Measurements from ENCODE around the gene ENTHD1. TPM values are rescaled to one million over a fixed set of nuclear protein-coding genes. Genes with fewer than 3 reads are reported as not detected.

ENTHD1 gene
- total and polyA plus RNA-seq, 2 of the 4 experiments (the other 2 are of a cell fraction) = not detected

DNA sequence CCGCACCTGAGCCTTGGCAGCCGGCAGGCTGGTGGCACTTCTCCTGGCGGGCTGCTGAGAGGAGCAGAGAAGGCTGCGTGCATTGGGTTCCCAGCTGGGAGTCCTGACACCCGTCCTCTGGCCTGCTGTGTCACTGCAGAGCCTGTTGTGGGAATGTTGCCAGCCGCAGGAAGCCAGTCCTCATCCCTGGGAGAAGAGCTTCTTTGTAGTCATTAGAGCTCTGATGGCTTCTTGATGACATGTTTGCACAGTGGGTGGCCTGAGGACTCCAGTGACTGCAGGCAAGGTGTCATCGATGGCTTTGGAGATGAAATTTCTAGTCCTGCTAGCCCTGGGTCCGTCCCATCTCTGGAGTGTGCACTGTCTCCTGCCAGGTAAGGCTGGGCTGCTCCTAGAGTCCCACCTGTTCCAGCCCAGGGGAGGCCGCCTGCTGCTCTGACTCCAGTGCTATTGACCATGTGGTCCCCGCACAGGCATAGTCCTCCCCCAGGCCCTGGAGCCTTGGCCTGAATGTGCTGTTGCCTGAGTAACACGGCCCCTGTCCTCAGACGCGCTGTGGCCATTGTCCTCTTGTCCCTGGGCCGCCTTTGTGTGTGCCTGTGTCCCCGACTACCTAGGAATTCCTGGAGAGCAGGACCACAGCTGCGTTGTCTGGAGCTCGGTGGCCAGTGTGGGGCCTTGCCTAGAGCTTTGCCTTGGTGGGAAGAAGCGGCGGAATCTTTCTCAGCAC lies 193.8 kb downstream of the ENTHD1 start:
- CTCF ChIA-PET = no interaction called here
- 68% methylated on average over 16 of the region's 19 CpGs; no CpG with 5 or more reads in 1 of the 2 experiments for WGBS, 2 experiments (ENCODE audit: extremely low coverage in 2 of 2, insufficient read length in 1 of 2)
- H2BK5ac ChIP-seq (ENCODE audit: low read depth, low read length, poor library complexity, severe bottlenecking) = no peak overlapping the region
- no peak overlapping the region for H3K14ac ChIP-seq (replicated peaks; ENCODE audit: low read depth, low read length)
- no peaks in the 10 kb centered on the region for H3K36me3 ChIP-seq (ENCODE audit: control insufficient read depth, insufficient read depth, low read length)
- TF ChIP-seq FOS (IDR thresholded peaks at IDR 0.05; ENCODE audit: low read depth, low read length) (no peak), NFE2L2 (IDR thresholded peaks at IDR 0.05; ENCODE audit: low read depth, low read length) (no peak), RAD21 (IDR thresholded peaks at IDR 0.05; ENCODE audit: low read length) (no peak), MAZ (IDR thresholded peaks at IDR 0.05; ENCODE audit: borderline replicate concordance, low read depth, low read length) (no peak), POLR2A (IDR thresholded peaks at IDR 0.05; ENCODE audit: low read depth, low read length) (no peak), RFX5 (IDR thresholded peaks at IDR 0.05; ENCODE audit: low read depth, low read length) (no peak), CEBPB (IDR thresholded peaks at IDR 0.05; ENCODE audit: low read depth, low read length) (no peak), MXI1 (IDR thresholded peaks at IDR 0.05; ENCODE audit: borderline replicate concordance, low read depth, low read length) (no peak), BHLHE40 (IDR thresholded peaks at IDR 0.05; ENCODE audit: low read depth, low read length) (no peak)
- TF ChIP-seq, protein P1, sequence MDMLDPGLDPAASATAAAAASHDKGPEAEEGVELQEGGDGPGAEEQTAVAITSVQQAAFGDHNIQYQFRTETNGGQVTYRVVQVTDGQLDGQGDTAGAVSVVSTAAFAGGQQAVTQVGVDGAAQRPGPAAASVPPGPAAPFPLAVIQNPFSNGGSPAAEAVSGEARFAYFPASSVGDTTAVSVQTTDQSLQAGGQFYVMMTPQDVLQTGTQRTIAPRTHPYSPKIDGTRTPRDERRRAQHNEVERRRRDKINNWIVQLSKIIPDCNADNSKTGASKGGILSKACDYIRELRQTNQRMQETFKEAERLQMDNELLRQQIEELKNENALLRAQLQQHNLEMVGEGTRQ (IDR thresholded peaks at IDR 0.05; ENCODE audit: low read depth, low read length) = no peak
- TF ChIP-seq, protein P2, sequence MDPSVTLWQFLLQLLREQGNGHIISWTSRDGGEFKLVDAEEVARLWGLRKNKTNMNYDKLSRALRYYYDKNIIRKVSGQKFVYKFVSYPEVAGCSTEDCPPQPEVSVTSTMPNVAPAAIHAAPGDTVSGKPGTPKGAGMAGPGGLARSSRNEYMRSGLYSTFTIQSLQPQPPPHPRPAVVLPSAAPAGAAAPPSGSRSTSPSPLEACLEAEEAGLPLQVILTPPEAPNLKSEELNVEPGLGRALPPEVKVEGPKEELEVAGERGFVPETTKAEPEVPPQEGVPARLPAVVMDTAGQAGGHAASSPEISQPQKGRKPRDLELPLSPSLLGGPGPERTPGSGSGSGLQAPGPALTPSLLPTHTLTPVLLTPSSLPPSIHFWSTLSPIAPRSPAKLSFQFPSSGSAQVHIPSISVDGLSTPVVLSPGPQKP (IDR thresholded peaks at IDR 0.05; ENCODE audit: borderline replicate concordance, low read depth, low read length) = no peak
- H3K18ac ChIP-seq (ENCODE audit: low read depth, low read length) = no peak overlapping the region
- no TSS peak for BruUV-seq (replicated peaks)
- no peak overlapping the region for H3K4me3 ChIP-seq (ENCODE audit: insufficient read depth, low read depth, low read length)
- H2AK9ac ChIP-seq (replicated peaks; ENCODE audit: low read depth, low read length, poor library complexity) = no peak overlapping the region
- H3K4ac ChIP-seq (ENCODE audit: low read depth, low read length) = no peak overlapping the region
- no peaks in the 10 kb centered on the region for H3K79me1 ChIP-seq (ENCODE audit: low read depth in 1 of 2, low read length in 2 of 2)
- no peaks in the 10 kb centered on the region for H4K20me1 ChIP-seq (ENCODE audit: insufficient read depth, low read length)
- dilution Hi-C loops (cut with HindIII; ENCODE audit: low sequenced_read_pairs, unreplicated experiment) = no loop called here
- H2BK15ac ChIP-seq (ENCODE audit: low read depth, low read length) = no peak overlapping the region
- in situ Hi-C loops (cut with MboI; ENCODE audit: low sequenced_read_pairs) = no loop called here
- H3K56ac ChIP-seq (ENCODE audit: extremely low read depth, insufficient read depth, low read length) = no peak overlapping the region
- H3K4me1 ChIP-seq (ENCODE audit: control insufficient read depth, insufficient read depth, low read length) = peaks cover 6% of the 10 kb centered on the region; the same call in 1 of the 2 replicates
- no peak overlapping the region for H4K8ac ChIP-seq (ENCODE audit: low read depth in 2 of 2, low read length in 2 of 2)
- H2BK20ac ChIP-seq (ENCODE audit: low read depth, low read length) = no peak overlapping the region
- no peaks in the 10 kb centered on the region for H3K9me3 ChIP-seq (ENCODE audit: control insufficient read depth, insufficient read depth, low read length)
- intact Hi-C loops (cut with micrococcal nuclease) = no loop called here
- no peak for DNase-seq
- H2AK5ac ChIP-seq (ENCODE audit: low read depth, low read length) = no peak overlapping the region
- ATAC-seq (ENCODE audit: low read depth) = no peak
- no peak overlapping the region for H3K23ac ChIP-seq (ENCODE audit: low read depth, low read length)
- H3K9ac ChIP-seq (ENCODE audit: low read depth, low read length) = no peak overlapping the region
- H2AFZ ChIP-seq (replicated peaks; ENCODE audit: low read length, poor library complexity) = no peak overlapping the region
- peaks cover 56% of the 10 kb centered on the region for H3K27me3 ChIP-seq (ENCODE audit: control insufficient read depth, insufficient read depth, low read length)
- no peak overlapping the region for H4K5ac ChIP-seq (ENCODE audit: low read depth, low read length)
- H2BK120ac ChIP-seq (ENCODE audit: low read depth, low read length) = no peak overlapping the region
- H3K9me1 ChIP-seq (ENCODE audit: insufficient read depth, low read length) = no peaks in the 10 kb centered on the region
- no peak overlapping the region for H4K91ac ChIP-seq (ENCODE audit: insufficient read depth, low read depth, low read length)
- POLR2A ChIA-PET (ENCODE audit: unreplicated experiment) = no interaction called here
- no peak overlapping the region for H3K4me2 ChIP-seq (ENCODE audit: low read depth, low read length)
- H3K27ac ChIP-seq (ENCODE audit: insufficient read depth, low read length) = no peak overlapping the region
